Measurements from ENCODE around the gene ZNF215. TPM values are rescaled to one million over a fixed set of nuclear protein-coding genes. Genes with fewer than 3 reads are reported as not detected.
"Not testable (repeated sequence)": the region's sequence is repeated elsewhere in the genome, so short reads cannot be mapped to it uniquely, and the experiment has no call there.

The ZNF215 gene
- polyA plus RNA-seq, 1 donor from 2014 or later = 2.5 TPM

GRCh38 chr11:6898911-6899310, 27.3 kb upstream of the ZNF215 start:
- Histone ChIP-seq H3K27ac (ENCODE audit: low read length) (no peak overlapping the region), H3K9me2 (ENCODE audit: insufficient read depth, low read length) (no peaks in the 10 kb centered on the region), H4K20me1 (ENCODE audit: insufficient read depth) (no peaks in the 10 kb centered on the region), H3K79me2 (replicated peaks; ENCODE audit: insufficient read depth, low read length) (no peaks in the 10 kb centered on the region), H3K27me3 (ENCODE audit: insufficient read depth, low read depth, low read length) (no peaks in the 10 kb centered on the region), H3K4me2 (ENCODE audit: low read length) (no peak overlapping the region), H3K9me3 (ENCODE audit: low read length) (no peaks in the 10 kb centered on the region), H3K4me3 (ENCODE audit: low read length) (no peak overlapping the region), H3F3A (ENCODE audit: insufficient read depth, low read length, poor library complexity, severe bottlenecking) (no peaks in the 10 kb centered on the region), H2AFZ (ENCODE audit: low read depth, low read length) (no peak overlapping the region), H3K36me3 (ENCODE audit: insufficient read depth, low read length) (no peaks in the 10 kb centered on the region), H3K9ac (ENCODE audit: low read length) (no peak overlapping the region)
- TF ChIP-seq SMC3 (conservative IDR thresholded peaks at IDR 0.05; ENCODE audit: poor library complexity) (no peak), EZH2 (IDR thresholded peaks at IDR 0.05; ENCODE audit: borderline replicate concordance, insufficient read depth, low read length, poor library complexity, severe bottlenecking) (no peak), REST (IDR thresholded peaks at IDR 0.05; ENCODE audit: borderline replicate concordance) (no peak), CTCF (IDR thresholded peaks at IDR 0.05; ENCODE audit: poor library complexity, severe bottlenecking) (no peak), EP300 (conservative IDR thresholded peaks at IDR 0.05; ENCODE audit: poor library complexity, severe bottlenecking) (no peak), POLR2AphosphoS5 (IDR thresholded peaks at IDR 0.05) (no peak), RAD21 (conservative IDR thresholded peaks at IDR 0.05) (no peak), MXI1 (conservative IDR thresholded peaks at IDR 0.05; ENCODE audit: poor library complexity, severe bottlenecking) (no peak), TAF1 (IDR thresholded peaks at IDR 0.05; ENCODE audit: low read depth) (no peak)

- Histone ChIP-seq H3K79me2 (replicated peaks; ENCODE audit: insufficient read depth, low read length) (no peaks in the 10 kb centered on the region), H2AFZ (ENCODE audit: low read depth, low read length) (no peak overlapping the region), H3K36me3 (ENCODE audit: insufficient read depth, low read length) (no peaks in the 10 kb centered on the region), H3K27me3 (ENCODE audit: insufficient read depth, low read depth, low read length) (no peaks in the 10 kb centered on the region), H4K20me1 (ENCODE audit: insufficient read depth) (no peaks in the 10 kb centered on the region), H3K4me2 (ENCODE audit: low read length) (no peak overlapping the region), H3F3A (ENCODE audit: insufficient read depth, low read length, poor library complexity, severe bottlenecking) (no peaks in the 10 kb centered on the region), H3K9ac (ENCODE audit: low read length) (no peak overlapping the region), H3K9me2 (ENCODE audit: insufficient read depth, low read length) (no peaks in the 10 kb centered on the region), H3K27ac (ENCODE audit: low read length) (no peak overlapping the region), H3K9me3 (ENCODE audit: low read length) (no peaks in the 10 kb centered on the region), H3K4me3 (ENCODE audit: low read length) (no peak overlapping the region)
- TF ChIP-seq MXI1 (conservative IDR thresholded peaks at IDR 0.05; ENCODE audit: poor library complexity, severe bottlenecking) (no peak), REST (IDR thresholded peaks at IDR 0.05; ENCODE audit: borderline replicate concordance) (no peak), POLR2AphosphoS5 (IDR thresholded peaks at IDR 0.05) (no peak), SMC3 (conservative IDR thresholded peaks at IDR 0.05; ENCODE audit: poor library complexity) (no peak), CTCF (IDR thresholded peaks at IDR 0.05; ENCODE audit: poor library complexity, severe bottlenecking) (no peak), EZH2 (IDR thresholded peaks at IDR 0.05; ENCODE audit: borderline replicate concordance, insufficient read depth, low read length, poor library complexity, severe bottlenecking) (no peak), TAF1 (IDR thresholded peaks at IDR 0.05; ENCODE audit: low read depth) (no peak), RAD21 (conservative IDR thresholded peaks at IDR 0.05) (no peak), EP300 (conservative IDR thresholded peaks at IDR 0.05; ENCODE audit: poor library complexity, severe bottlenecking) (no peak)
Measured at GRCh38 chr11:6900327-6900999, 25.8 kb upstream of the ZNF215 start.

GRCh38 chr11:6904804-6905203, 21.4 kb upstream of the ZNF215 start:
- H3K9me3 ChIP-seq (ENCODE audit: low read length); H3K4me3 ChIP-seq (ENCODE audit: low read length): not testable (repeated sequence)

More at GRCh38 chr11:6904804-6905203, 21.4 kb upstream of the ZNF215 start:
- H3K4me2 ChIP-seq (ENCODE audit: low read length); H3K27me3 ChIP-seq (ENCODE audit: insufficient read depth, low read depth, low read length); H3K36me3 ChIP-seq (ENCODE audit: insufficient read depth, low read length); H3F3A ChIP-seq (ENCODE audit: insufficient read depth, low read length, poor library complexity, severe bottlenecking); H3K27ac ChIP-seq (ENCODE audit: low read length); H3K79me2 ChIP-seq (replicated peaks; ENCODE audit: insufficient read depth, low read length); H3K9ac ChIP-seq (ENCODE audit: low read length); H2AFZ ChIP-seq (ENCODE audit: low read depth, low read length); H3K9me2 ChIP-seq (ENCODE audit: insufficient read depth, low read length); H4K20me1 ChIP-seq (ENCODE audit: insufficient read depth): not testable (repeated sequence)
